RPMI8226 (cell line): ENCODE data around the gene MLLT1.

ENCODE experiments used
- DNase-seq: peaks from one replicate; pipeline ENCODE4 v3.0.0-alpha.2; 2015

The MLLT1 gene

GRCh38 chr19:6233827-6234511 is 45.8 kb downstream of the MLLT1 start:
- DNase-seq, result no peak

DNA sequence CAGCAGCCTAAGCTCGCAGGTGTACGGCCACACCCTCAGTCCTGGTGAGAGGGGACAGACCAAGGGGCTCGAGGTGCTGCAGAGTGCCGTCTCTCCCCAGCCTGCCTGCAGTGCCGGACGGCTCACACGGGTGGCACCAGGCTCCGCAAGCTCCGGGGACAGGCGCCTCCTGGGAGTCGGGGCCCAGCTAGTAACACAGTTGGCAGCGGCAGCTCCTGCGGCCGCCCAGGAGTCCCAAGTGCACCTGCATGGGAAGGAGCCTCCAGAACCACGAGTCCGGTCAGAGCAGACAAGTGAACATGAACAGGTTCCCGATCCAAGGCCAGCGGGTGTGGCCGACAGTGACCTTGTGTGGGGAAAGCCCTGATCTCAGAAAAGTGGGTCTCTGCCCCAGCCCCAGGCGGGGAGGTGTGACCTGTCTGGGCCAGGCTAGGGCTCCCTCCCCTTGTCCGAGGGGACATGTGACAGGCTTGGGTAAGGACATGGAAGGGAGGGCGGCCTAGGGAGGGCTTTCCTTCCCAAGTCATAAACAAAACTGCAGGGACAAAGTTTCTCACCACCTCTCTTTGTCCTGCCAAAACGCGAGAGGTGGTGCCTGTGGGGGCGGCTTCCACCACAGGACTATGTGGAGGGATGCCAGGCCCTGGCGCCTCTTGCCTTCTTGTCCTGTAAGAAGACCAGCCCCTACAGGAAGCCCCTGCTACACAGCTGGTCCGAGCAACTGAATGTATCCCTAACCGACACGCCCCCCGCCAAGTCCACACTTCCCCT is 46.5 kb downstream of the MLLT1 start:
- DNase-seq, result no peak

DNA sequence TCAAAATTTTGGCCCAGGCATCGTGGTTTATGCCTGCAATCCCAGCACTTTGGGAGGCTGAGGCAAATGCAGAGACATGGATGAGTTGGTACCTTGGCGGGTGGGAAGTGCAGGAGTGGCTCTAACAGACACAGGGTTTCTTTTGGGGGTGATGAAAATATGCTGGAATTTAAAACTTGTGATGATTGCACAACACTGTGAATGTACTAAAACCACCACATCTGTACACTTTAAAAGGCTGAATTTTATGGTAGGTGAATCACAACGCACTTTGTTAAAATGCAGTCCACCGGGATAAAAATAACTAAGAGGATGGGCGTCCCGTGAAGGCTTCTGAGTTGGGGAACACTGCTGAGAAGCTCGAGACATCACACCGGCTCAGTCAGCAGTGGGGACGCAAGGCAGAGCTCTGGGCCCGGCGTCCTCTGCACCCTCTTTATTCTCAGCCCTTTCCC is 47.1 kb downstream of the MLLT1 start:
- DNase-seq, result no peak

GRCh38 chr19:6230991-6231448 is 48.8 kb downstream of the MLLT1 start:
- DNase-seq, result no peak

- DNase-seq, result no peak
These were observed 49.6 kb downstream of the MLLT1 start for GRCh38 chr19:6229951-6230712.

GRCh38 chr19:6229216-6229913 is 50.4 kb downstream of the MLLT1 start:
- no peak for DNase-seq

GRCh38 chr19:6228551-6229215 is 51.1 kb downstream of the MLLT1 start:
- DNase-seq, result no peak

GRCh38 chr19:6227936-6228325 is 51.8 kb downstream of the MLLT1 start:
- DNase-seq, result no peak

- no peak for DNase-seq
These were observed 52.4 kb downstream of the MLLT1 start for GRCh38 chr19:6227156-6227935.

GRCh38 chr19:6226444-6227155 is 53.2 kb downstream of the MLLT1 start:
- DNase-seq, result no peak

DNA sequence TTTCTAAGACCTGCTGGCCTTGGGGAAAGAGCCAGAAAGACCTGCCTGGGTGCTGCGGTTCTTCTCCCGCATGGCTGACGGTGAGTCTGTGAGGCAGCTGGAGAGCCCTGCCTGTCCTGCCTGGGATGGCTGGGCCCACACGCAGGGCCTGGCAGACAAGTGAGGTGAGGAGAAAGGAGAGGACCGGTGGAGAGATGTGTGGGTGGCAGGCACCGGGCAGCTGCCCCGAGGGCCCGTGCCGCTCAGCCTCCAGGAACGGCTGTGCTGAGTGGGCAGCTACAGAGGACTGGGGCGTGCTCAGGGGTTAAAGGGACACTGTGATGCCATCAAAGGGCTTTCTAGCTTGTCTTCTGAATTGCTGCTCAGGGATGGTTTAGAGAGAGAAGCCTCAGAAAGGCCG is 53.8 kb downstream of the MLLT1 start:
- no peak for DNase-seq

GRCh38 chr19:6225232-6225865 is 54.4 kb downstream of the MLLT1 start:
- DNase-seq, result no peak

DNA sequence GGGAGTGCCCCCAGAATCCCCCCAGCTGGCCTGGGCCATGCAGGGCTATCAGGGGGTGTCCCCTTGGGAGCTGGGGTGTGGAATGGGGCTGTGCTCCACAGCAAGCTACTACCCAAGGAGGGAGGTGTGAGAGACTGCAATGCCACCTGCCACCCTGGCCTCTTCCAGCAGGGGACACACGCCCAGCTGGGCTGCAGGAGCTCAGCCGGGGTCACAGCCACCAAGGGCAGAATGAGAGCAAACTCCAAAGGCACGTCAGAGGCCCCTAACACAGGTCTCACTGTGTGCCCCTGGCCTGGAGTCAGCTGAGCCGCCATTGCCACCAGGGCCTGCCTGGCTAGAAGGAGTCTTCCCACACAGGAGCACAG is 55.5 kb downstream of the MLLT1 start:
- no peak for DNase-seq

DNA sequence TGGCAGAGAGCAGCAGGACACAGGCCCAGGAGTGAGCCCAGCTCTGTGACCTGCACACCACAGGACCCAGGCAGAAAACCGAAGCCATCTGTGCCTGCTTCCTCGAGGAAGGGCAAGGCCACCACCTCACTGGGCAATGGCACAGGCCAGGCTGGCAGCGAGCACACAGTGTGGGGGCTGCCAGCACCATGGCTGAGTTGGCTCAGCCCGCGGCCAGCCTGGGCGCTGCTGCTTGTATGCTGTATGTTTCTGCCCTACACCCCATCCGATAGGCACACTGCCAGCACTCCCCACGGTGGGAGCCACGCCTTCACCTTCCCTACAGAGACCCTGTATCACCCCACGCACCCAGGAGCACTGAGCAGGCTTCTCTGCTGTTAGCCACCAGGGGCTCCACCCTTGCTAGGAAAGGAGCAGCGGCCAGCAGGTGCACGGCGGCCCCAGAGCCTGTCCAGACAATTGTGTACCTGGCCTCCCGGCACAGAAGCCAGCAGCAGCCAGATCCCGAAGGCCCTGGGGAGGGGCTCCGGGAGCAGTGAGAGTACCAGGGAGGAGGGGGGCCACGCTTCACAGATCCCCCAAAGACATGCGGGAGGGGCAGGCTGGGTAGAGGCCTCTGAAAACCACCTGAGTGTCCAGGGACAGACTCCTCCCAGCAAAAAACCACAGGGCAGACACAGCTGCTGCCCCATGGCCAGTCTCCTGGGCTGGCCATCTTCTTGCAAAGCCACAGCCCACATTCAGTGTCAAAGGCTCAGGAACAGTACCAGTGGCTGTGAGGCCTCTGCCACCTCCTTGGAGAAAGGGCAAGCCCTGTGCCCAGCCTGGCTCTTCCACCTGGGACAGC is 56.1 kb downstream of the MLLT1 start:
- DNase-seq, result no peak

DNA sequence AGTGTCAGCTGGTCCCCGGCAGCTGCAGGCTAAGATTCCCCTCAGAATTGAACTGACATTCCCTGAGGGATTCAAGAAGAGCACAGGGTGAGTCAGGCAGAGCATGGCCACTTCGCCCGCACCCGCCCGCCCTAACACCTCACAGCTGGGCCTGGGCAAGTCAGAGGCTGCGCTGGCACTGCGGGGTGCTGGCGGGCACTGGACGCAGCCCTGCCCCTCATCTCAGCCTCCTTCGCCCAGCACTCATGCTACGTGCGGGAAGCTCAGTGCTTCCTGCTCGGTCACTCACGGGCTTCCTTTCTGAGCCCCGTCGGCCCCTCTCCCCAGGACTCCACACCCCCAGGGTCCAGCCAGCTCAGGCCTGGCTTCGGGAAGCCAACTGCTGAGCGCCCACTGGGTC is 56.9 kb downstream of the MLLT1 start:
- no peak for DNase-seq

DNA sequence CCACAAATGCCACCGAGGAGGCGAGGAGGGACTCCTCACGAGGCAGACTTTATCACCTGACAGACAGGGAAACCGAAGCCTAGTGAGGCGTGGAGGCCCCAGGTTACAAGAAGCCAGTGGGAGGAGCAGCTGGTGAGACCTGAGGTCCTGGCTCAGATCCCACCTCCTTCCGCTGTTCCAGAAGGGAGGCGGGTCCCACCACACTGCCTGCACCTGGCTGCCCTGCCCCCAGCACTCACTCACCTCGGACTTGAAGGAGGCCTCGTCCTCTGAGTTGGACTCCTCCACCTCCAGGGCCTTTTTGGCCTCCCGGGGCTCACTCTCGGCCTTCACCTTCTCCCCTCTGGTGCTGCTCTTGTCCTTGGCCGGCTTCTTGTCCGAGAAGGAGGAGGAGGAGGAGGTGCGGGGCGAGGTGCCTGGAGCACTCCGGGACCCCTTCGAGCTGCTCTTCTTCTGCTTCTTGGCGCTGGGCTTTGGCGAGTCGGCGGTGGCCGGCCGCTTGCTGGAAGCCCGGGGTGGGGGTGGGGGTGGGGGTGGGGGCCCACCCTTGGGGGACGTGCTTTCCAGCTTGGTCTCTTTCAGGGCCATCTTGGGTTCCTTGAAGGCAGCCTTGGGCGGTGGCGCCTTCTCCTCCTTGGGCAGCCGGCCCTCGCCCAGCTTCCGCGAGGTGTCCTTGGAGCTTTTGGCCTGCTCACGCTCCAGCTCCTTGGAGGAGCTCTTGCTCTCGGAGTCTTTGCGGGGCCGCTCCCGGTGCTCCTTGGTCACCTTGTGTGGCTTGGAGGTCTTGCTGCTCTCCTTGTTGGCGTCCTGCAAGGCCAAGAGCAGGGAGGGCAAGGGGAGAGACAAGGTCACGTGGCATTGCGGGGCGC is 57.7 kb downstream of the MLLT1 start:
- no peak for DNase-seq

DNA sequence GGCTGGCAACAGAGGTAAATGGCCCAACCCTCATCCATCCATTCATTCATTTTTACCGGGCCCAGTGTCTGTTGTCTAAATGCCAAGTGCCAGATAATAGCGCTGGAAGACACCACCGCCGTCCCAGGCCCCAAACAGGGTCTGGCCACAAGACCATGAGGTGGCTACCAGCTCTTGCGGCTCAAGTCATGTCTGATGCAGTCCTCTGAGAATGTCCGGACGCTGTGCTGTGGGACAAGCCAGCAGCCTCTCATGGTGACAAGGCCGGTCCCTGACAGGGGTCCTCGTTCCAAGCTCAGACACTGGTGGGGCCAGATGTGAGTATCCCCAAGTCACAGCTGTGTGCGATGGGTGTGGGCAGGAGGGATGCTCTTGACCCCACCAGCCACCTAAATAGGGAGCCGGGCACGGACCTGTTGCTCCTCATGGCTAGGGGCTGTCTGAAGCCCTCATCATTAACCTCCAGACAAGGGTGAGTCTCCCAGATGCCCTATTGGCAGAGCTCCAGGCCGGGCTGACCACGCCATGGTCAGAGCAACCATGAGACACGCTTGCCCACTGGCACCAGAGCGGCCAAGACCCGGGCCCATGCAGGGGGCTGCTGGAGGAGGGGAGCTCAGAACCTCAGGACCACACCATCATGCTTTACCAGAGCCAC is 58.4 kb downstream of the MLLT1 start:
- DNase-seq, result no peak
